GM18870 (cell line): ENCODE results near the gene ABCB9.
"Not testable (repeated sequence)": the region's sequence is repeated elsewhere in the genome, so short reads cannot be mapped to it uniquely, and the experiment has no call there.

Experiments used
- ATAC-seq: cut with Tn5 transposase; IDR thresholded peaks from one replicate; pipeline ENCODE4 v1.9.1; 2021; ENCODE audit warnings: moderate library complexity; ENCODE audit not compliant: unreplicated experiment

The ABCB9 gene

GRCh38 chr12:122944605-122945592, 21.4 kb downstream of the ABCB9 start:
- ATAC-seq: no peak

GRCh38 chr12:122943196-122943595, 23.1 kb downstream of the ABCB9 start:
- no peak for ATAC-seq

DNA sequence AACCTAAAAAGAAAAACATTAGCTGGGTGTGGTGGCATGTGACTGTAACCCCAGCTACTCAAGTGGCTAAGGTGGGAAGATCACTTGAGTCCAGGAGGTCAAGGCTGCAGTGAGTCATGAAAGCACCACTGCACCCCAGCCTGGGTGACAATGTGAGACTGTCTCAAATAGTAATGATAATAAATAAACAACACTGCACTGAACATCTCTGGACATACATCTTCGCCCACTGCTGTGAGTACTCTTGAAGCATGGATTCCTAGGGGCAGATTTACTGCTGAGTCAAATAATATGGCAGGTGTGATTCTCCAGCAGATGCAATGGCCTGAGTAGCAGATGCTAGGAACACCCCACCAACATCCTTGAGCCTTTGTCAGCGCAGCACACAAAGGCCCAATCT, 23.6 kb downstream of the ABCB9 start:
- no peak for ATAC-seq

- ATAC-seq: not testable (repeated sequence)
Measured at GRCh38 chr12:122941351-122941750, 24.9 kb downstream of the ABCB9 start.

GRCh38 chr12:122939125-122939524, 27.1 kb downstream of the ABCB9 start:
- no peak for ATAC-seq

DNA sequence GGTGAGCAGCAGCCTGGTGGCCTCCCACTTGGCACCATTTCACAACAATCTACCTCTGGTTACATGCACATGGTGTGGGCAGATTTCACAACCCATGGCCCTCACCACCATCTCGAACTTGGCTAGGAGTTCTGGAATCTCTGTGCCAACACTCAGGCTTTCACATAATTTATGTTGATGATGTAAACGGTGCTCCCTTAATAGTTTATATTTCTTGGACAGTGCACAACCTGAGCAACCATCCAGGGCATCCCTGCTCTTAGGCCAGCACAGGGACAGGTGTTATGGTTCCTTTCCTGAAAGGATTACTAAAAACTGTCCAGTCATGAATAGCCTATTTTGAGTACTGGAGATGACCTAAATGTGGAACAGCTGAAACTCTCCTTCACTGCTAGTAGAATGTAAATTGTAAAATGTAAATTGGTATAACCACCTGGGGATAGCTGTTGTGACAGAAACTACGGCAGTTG, 28.6 kb downstream of the ABCB9 start:
- no peak for ATAC-seq

DNA sequence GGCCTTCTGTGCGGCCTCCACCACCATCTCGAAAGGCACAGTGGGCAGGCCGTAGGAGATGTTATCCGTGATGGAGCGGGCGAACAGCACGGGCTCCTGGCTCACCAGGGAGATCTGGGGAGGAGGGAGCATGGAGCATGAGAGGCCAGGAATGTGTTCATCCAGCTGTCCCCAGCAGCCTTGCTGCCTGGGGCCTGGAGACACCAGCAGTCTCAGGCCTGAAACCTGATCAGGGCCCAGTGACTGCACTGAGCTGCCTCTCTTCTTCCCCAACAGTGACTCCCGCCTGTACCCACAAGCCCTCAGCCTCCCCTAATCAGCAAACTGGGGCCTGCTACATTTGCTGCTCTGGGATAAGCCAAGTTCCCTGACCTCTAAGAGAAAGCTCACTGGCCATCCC, 30.9 kb downstream of the ABCB9 start:
- ATAC-seq: no peak

- no peak for ATAC-seq
Measured at GRCh38 chr12:122934722-122935121, 31.5 kb downstream of the ABCB9 start.

- ATAC-seq: no peak
Measured at GRCh38 chr12:122932207-122932606, 34.1 kb downstream of the ABCB9 start.

DNA sequence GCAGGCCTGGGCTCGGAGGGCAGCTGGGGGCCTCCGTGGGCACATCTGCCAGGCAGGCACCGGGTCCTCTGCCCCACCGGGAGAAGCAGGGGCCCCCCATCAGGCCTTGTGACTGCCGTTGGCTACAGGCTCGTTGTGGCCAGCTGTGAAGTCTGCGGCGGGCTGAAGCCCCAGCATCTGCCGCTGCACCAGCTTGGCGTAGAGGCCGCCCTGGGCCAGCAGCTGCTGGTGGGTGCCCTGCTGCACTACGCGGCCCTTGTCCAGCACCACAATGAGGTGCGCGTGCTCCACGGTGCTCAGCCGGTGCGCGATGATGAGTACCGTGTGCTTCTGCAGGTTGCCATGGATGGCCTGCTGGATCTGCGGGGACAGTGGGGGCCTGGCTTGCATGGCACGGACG, 36.5 kb downstream of the ABCB9 start:
- no peak for ATAC-seq

DNA sequence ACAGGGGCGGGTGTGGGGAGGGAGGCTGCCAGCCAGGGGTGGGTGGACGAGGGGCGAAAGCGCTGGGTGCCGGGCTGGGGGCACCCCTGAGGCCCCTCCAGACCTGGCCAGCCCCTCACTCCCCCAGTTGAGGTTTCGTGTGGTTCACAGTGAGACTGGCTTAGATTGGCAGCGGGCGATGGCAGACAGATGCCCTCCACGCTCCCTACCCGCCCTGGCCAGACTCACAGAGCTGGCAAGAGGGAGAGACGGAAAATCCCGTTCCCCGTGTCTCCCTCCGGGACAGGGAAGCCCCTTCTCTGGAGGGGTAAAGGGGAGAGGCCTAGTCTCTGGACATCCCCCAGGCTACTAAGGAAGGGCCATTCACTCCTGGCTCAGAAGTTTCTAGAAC, 37.1 kb downstream of the ABCB9 start:
- ATAC-seq: no peak

GRCh38 chr12:122928404-122929147, 37.7 kb downstream of the ABCB9 start:
- ATAC-seq: no peak

- no peak for ATAC-seq
Measured at GRCh38 chr12:122927756-122928403, 38.4 kb downstream of the ABCB9 start.

DNA sequence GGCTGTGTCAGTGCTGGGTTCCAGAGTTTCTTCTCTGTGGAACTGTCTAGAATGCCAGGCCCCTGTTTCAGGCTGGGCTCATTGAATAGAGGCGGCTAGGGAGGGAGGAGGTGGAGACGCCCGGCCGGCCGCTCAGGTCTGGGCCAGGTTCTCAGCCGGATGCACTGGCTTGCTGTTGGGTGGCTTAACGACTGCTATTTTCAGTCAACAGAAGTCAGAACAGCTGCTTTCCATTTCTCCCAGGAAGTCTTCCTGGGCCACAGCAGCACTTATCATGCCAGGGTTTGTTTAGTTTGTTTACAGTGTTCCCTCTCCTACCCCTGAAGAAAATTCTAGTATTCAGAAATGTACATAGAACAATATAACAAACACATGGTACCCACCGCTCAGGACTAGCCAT, 44.3 kb downstream of the ABCB9 start:
- no peak for ATAC-seq

DNA sequence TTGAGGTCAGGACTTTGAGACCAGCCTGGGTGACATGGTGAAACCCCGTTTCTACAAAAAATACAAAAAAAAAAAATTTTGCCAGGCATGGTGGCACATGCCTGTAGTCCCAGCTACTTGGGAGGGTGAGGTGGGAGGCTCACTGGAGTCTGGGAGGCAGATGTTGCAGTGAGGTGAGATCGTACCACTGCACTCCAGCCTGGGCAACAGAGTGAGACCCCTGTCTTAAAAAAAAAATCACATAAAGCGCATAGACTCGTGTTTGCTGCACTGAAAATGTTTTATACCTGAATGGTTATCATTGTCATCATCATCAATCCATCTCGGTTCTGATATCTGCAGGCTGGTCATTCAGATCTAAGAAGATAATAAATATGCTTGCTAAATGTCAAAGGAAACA, 45.6 kb downstream of the ABCB9 start:
- ATAC-seq: no peak

DNA sequence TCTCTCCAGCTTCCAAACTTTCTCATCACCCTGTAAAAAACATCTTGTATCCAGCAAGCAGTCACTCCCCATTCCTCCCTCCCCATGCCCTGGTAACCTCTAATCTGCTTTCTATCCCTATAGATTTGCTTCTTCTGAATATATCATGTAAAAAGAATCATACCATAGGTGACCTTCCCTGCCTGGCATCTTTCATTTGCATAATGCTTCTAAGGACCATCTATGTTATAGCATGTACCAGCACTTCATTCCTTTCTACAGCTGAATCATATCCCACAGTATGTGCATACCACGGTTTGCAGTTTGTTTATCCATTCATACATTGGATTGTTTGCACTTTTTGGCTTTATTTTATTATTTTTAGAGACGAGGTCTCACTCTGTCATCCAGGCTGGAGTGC, 47.4 kb downstream of the ABCB9 start:
- no peak for ATAC-seq

GRCh38 chr12:122917507-122918121, 48.6 kb downstream of the ABCB9 start:
- ATAC-seq: no peak

- no peak for ATAC-seq
Measured at GRCh38 chr12:122909442-122910288, 56.6 kb downstream of the ABCB9 start.

GRCh38 chr12:122908915-122909314, 57.3 kb downstream of the ABCB9 start:
- no peak for ATAC-seq

- ATAC-seq: not testable (repeated sequence)
Measured at GRCh38 chr12:122905258-122905657, 61.0 kb downstream of the ABCB9 start.
